GM19467 (cell line): ENCODE data around the gene ARF5.
A peak's percentile ranks its signal among the peaks of the same experiment; 100 is the strongest.

ENCODE experiments used
- ATAC-seq: cut with Tn5 transposase; IDR thresholded peaks from one replicate; pipeline ENCODE4 v1.9.1; 2021; ENCODE audit warnings: mild to moderate bottlenecking, moderate library complexity; ENCODE audit not compliant: unreplicated experiment

ARF5 gene

DNA sequence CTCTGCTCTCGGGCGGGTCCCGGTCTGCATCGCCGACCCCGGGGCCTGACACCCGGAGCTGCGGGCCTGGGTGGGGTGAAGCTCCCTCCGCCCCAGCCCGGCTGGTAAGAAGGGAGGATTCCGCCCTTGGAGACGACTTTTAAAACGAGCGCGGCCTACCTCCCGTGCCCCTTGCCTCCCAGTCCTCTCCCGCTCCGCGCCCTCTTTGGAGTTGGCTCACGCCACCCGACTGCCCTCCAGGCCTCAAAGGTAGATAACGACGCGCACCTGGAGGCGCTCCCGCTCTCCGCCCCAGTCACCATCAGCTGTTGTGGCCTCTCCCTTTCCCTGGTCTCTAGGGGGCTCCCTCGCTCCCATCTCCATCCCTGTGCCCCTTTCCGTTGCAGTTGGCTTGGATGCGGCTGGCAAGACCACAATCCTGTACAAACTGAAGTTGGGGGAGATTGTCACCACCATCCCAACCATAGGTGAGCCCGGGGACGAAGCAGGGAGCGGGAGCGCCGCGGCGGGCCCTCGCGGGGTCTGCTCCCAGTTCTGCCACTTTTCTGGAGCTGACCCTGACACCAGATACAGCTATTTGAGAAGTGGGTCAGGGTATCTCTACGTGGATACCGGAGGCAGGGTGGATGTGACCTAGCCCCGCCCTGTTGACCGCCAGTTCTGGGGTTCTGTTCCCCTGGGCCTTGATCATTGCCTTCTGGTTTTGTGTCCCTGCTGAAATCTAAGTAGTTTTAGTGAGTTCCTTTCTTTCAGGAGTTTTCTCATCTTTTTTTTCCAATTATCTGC is 679 bp downstream of the ARF5 start:
- ATAC-seq = peak; percentile 4

DNA sequence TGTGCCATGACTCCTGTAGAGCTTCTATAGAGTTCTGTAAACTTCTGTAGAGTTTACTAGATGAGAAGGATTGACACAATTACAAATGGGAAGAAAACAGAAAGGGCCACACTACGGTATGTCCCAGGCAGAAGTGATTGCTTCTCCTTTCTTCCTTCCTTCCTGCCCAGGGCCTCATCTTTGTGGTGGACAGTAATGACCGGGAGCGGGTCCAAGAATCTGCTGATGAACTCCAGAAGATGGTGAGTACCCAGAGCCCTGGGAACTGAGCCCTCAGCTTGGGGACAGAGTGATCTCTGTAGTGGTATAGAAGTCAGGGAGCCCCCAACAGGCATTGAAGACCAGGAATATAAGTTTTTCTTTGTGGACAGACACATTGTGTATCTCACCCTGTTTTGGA is 1.7 kb downstream of the ARF5 start:
- no peak for ATAC-seq

DNA sequence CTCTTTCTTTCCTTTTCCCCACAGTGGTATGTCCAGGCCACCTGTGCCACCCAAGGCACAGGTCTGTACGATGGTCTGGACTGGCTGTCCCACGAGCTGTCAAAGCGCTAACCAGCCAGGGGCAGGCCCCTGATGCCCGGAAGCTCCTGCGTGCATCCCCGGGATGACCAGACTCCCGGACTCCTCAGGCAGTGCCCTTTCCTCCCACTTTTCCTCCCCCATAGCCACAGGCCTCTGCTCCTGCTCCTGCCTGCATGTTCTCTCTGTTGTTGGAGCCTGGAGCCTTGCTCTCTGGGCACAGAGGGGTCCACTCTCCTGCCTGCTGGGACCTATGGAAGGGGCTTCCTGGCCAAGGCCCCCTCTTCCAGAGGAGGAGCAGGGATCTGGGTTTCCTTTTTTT is 3.0 kb downstream of the ARF5 start:
- ATAC-seq = no peak

DNA sequence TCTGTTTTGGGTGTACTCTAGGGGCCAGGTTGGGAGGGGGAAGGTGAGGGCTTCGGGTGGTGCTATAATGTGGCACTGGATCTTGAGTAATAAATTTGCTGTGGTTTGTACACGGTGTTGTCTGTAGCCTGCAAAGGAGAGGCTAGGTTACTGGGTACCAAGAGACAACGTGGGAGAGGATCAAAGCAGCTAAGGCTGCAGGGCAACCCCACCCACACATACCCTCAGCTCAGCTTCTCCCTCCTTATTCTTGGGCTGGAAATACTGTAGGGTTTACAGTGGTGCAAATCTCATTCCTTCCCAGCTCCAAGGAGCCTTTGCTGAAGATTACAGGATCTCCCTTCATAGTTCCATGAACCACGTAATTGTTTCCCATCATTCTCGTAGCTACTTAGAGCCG is 3.4 kb downstream of the ARF5 start:
- no peak for ATAC-seq

DNA sequence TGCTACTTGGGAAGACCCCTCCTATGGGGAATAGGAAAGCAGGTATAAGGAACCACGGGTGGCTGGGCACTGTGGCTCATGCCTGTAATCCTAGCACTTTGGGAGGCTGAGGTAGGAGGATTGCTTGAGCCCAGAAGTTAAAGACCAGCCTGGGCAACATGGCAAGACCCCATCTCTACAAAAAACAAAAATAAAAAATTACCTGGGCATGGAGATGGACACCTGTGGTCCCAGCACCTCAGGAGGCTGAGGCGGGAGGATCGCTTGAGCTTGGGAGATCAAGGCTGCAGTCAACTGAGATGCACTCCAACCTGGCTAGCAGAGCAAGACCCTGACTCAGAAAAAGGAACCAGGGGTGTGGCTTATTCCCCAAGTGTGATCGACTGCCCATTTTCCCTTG is 4.3 kb downstream of the ARF5 start:
- no peak for ATAC-seq

DNA sequence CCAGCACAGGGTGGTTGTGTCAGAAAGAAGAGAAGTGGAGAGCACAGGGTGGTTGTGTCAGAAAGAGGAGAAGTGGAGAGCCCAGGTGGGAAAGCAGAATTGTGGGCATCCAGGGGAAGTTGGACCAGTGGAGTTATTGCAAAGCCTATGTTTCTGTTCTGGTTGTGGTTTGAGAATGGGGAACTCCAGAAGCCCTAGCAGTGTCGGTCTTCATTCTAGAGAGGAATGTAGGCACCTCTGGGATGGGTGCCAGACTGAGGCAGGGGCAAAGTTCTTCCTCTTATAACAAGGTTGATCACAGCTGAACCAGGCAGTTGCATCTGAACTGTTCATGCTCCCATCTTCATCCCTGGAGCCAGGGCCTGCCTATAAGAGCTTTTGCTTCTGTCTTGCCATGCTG is 6.3 kb downstream of the ARF5 start:
- ATAC-seq = no peak

DNA sequence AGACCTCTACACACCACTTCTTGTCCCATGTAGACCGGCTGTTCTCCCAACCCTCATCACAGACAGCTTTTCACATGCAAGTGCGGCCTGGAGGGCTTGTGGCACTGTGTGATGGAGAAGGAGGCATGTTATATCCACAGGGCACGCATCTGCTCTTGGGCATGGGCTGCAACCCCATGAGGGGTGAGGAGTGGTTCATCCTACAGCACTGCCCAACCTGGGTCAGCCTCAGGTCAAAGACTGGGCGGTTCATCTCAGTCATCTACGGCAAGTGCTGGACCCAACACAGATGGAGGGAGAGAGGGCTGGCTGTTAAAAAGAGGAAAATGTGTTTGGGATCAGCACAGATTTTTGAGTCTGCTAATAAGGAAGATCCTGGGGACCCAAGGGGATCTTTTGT is 7.5 kb downstream of the ARF5 start:
- ATAC-seq = no peak

DNA sequence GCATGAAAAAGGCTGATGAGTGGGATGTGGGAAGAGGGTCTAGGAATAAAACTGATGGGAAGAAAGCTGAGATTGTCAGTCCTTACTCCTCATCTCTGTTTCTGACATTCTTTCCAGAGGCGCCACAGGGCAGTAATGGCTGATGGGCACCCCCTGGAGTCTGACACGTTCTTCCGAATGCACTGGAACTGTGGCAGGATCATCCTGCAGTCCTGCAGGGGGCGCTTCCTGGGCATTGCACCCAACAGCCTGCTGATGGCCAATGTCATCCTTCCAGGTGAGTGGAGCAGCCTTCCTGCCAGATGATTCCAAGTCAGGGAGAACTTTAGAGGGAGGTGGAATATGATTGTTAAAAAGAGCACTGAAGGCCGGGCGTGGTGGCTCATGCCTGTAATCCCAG is 10.1 kb downstream of the ARF5 start:
- ATAC-seq = no peak

DNA sequence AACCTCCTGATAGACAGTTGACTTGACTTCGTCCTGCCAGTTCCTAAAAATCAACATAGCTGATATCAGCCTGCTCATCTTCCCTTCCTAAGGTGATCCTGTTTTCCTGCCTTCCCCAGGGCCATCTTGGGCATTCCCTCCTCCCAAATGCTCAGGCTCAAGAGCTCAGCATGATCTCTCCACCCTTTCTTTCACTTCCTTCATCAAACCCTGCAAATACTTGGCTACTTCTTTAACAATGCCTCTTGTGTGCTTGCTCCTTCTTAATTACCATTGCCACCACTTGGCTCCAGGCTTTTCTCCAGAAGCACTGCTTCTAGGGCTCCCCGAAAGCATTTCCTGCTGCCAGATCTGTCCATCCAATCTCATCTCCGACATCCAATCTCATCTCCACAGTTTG is 12.7 kb downstream of the ARF5 start:
- no peak for ATAC-seq

DNA sequence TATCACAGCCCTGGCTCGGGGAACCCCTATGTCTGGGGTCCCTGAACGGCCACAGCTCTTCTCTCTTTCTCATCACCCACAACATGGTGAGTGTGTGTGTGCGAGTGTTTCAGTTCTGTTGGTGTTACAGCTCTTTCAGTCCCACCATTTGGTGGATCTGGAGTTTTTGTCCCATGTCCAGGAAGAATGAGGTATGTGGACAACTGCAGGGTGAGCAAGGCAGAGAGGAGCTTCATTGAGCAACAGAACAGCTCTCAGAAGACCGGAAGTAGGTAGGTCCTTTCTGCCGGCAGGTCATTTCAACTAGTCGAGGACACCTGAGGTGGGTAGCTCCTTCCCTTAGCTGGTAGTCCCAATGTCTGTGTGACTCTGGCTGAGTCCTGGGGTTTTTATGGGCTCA is 20.2 kb downstream of the ARF5 start:
- no peak for ATAC-seq

DNA sequence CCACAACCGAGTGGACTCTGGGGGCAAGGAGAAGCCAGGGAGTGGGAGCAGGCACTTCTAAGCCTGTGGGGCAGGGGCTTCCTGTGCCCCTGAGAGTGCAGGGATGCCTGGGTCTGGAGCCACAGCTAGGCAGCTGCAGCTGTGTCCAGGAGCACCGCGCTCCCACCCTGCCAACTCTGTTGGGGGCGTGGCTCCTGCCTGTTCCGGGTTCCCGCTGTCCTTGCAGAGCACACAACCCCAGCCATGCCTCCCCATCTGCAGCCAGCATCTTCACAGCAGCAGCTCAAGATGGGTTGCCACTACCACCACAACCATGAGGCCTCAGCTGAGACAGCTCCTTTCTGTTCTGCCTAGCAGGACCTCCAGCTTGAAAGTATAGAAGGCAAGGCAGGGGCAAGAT is 21.1 kb downstream of the ARF5 start:
- ATAC-seq = no peak

DNA sequence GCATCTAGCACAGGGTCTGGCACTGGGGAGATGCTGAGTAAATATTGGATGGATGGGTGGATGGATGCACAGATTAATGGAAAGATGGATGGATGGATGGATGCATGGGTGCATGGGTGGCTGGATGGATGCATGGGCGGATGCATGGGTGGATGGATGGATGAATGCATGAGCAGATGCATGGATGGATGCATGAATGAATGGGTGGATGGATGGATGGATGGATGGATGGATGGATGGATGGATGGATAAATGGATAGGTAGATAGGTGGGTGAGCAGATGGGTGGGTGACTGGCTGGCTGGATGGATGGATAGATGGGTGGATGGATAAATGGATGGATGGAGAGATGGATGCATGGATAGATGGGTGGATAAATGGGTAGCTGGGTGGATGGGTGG is 24.1 kb downstream of the ARF5 start:
- no peak for ATAC-seq

DNA sequence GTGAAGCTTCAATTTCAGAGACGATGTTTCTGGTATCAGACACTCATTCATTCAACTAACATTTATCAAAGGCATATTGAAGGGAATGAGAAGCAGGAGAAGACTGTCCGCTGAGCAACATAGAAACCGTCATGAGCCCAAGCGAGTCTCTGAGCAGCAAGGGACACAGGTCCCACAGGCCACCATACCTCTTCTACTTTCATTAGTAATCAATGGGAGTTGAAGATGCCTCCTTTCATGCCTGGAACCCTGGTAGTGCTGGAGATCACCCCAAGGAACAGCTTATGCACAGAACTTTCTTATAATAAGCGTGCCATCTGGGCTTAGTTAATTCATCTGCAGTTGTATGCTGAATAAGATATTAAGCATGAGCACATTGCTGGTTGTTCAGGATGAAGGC is 28.5 kb downstream of the ARF5 start:
- ATAC-seq = no peak

DNA sequence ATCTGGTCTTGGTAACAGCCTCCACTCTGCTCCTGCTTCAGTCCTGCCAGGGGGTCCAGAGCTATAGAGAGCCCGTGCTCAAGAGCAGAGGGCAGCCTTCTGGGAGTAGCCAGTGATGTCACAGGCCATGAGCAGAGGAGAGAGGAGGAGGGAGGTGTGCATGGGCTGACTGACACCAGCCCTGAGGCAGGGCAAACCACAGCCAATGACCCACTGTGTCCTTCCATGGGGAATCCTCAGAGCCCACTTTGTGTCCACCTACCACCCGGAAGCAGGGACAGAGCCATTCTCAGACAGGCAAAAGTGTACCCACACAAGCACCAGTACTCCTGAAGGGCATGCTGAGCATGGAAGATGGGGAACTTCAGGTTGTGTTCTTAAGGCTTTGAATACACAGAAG is 29.8 kb downstream of the ARF5 start, which contains the start of gene PAX4:
Gene PAX4 (minus strand): TSS at position 101 of the 400 bp plus-strand sequence. CDS start 2,214 bp downstream, outside the sequence.
- ATAC-seq = no peak

DNA sequence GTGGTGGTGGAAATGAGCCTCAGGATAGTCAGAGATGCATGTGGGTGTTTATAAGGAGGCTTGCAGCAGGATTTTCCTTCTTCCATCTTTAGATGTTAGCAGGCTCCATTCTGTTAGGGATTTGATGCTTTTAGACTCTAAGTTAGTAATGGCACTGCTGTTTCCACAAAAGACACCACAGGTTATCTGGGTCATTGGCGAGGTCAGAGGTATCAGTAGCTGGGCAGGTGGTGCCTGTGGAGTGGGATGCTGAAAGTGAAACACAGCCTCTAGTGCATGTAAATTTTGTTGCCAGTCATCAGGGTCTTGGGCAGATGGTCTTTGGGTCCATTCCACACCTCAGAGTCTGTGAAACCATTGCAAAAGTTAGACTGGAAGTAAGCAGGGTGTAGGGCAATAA is 30.6 kb downstream of the ARF5 start:
- ATAC-seq = no peak

DNA sequence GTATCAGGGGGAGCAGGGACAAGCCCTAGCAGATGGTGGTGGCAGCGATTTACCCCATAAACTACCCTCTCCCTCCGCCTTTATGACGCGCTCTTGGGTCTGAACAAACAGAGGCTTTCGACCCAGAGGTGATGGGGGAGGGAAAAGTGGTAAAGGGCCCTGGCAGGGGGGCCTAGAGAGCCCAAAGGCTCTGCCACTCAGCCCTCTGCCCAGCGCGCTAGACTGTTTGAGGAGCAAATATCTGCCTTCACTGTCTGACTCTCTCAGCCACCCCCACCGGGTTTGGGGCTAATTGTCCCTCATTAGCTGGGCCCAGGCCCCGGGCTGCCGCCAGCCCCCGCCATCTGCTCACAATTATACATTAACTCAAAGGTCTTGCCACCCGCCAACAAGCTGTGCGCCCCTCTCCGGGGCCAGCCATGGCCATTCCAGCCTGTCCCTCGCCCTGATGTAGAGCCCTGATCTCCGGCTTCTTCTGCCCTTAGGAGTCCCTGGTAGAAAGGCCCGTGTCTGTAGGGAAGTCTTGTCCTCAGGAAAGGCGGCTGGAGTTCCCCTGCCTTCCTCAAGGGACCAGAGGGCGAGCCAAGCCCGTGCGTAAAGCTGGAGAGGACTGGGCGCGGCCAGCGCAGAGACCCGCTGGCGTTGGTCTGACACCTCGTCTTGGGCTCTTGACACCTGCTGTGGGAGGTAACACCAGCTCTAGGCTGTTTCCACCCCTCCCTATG is 31.6 kb downstream of the ARF5 start:
- no peak for ATAC-seq

DNA sequence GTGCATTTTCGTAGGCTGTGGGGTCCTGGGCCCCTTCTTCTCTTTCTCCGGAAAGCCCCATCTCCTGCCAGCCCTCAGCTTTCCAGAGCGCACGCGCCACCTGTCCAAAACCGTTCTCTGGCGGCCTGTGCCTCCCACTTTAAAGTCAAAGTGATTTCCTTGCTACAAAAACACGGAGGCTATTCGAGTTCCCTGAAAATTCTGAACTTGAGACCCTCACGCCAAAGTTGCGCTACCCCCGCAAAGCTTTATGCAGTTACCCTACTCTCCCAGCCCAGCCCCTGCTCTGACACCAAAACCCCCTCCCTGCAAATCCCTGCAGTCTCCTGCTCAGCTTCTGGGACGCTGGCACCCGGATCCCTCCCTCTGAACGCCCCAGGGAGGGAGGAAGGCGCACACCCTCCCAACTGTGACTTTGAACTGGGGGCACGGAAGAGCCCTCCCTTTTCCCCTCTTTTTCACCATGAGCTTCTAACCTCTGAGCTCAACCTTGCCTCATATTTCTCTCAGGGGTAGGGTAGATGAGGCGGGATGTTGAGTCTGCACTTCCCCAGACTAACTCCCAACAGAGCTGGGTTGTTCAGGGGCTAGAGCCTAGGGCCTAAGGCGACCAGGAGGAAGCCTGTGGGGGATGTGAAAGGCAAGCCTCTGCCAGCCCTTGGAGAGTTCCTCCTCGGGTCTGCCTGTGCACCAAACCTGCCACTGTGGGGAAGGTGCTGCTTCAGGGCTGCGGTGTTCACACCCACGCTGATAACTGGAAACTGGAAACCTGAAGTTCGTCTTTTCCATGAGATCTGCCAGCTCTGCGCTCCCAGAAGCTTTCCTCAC is 32.4 kb downstream of the ARF5 start:
- ATAC-seq = no peak

DNA sequence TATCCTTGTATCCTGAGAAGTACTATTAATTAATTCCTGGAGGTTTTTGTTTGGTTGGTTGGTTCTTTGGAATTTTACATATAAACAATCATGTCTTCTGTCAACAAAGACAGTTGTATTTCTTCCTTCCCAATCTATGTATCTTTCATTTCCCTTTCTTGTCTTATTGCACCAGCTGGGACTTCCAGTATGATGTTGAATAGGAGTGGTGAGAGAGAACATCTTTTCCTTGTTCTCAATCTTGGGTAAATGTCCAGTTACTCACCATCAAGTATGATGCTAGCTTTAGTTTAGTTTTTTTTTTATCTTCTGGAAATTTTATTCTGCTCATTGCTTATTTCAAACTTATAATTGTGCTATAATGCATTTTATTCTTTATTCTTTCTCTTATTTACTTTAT is 37.1 kb downstream of the ARF5 start:
- no peak for ATAC-seq

DNA sequence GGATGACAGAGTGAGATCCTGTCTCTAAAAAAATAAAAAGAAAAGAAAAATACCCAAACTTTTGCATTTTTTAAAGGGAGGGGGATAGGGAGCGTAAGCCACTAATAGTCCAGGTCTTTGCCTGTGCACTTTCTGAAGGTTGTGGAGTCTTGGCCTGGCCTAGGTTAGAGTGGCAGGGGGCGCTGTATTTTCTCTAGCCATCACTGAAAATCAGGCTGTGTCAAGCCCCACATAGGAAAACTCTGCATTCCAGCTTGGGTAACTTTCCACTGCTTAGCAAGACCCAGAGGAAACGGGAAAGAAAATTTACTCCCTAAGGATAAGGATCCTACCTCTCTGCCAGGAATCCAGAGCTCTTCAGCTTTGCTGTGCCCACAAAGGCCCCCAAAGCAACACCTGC is 40.2 kb downstream of the ARF5 start:
- no peak for ATAC-seq

DNA sequence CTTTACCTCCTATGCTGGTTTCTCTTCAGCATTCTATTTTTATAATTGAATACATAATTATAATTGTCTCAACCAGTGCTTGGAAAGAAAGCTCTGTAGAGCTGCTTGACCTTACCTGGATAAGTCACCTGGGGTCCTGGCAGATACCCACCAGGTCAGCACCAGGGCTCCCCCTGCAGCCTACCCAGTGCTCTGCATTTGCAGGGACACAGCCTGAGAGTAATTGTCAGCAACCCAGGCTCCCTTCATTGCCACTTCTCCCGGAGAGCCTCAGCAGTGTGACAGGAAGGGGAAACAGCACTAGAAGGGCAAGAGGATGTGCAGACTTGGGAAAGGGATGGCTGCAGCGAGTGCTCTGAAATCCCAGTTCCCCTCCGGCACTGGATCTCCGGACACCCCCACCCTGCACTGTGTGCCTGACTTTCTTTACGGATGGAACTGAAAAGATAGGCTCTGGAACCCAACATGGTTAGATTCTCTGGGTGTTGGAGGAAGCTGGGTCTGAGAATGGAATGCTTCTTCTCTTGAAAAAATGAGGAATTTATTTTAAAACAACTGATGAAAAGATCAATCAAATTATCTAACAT is 41.1 kb downstream of the ARF5 start:
- peak; percentile 53 for ATAC-seq

DNA sequence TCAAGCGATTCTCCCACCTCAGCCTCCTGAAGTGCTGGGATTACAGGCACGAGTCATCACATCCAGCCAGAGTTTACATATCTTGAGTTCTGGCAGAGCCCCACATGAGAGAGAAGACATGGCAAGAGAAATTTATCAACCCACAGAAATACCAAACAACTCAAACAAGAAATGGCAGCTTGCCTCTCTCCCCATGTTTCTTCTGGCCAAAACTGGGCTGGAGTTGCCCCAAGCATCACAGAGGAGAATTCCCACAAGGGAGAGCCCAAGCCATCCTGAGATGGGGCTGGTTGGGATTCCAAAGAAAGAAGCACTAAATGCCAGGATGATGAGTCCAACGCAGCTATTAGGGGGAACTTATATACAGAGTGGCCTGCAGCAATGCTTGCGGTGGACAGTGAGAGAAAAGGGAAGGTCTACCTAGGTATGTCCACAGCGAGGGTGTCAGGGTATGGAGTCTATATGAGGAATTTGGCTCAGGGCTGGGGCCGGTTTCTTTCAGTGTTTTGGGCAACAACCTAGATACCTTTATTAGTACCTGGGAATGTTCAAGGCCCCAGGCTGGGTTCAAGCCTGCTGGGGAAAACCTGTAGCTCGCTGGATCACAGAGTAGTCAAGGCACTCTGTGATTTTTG is 44.2 kb downstream of the ARF5 start:
- ATAC-seq = no peak
